ENCODE measurements around the gene EEF1E1.
A peak's percentile ranks its signal among the peaks of the same experiment; 100 is the strongest.

Gene EEF1E1

DNA sequence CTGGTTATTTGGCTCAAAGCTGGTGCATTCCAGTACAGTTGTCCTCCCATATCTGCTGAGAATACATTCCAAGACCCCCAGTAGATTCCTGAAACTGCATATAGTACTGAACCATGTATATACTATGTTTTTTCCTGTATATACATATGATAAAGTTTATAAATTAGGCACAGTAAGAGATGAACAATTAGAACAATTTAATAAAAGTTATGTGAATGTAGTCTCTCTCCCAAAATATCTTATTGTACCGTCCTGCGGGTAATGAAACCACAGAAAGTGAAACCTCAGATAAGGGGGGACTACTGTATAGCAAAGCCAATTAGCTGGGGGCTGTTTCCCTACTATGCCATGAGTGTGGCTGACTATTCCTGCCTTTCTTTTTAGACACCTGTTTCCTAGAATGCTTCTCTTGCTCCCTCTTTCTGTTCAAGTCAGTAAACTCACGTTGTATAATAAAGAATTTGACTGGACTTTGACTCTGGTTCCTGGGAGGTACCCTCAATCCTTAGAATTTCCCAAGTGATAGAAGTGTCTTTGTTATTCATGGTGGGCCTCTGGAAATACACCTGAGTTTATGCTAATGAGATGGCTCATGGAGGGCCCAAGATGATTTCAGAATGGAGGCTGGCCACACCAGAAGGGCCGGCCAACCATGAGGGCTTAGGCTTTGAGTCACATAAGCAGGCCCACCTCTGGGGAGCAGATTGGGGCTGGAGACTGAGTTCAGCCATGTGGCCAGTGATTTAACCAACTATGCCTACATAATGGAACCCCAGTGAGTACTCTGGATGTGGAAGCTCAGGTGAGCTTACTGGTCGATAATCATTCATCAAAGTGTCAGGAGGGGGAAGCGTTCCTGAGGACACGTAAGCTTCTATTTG, 37.5 kb downstream of the EEF1E1 start:
- Histone ChIP-seq H3K36me3 (ENCODE audit: control insufficient read depth in 1 of 2, insufficient read depth in 2 of 2, low read length in 2 of 2) (peaks cover 0 to 4% of the 10 kb centered on the region in 2 donors), H3K27ac (ENCODE audit: low read depth, low read length) (peak overlapping the region; percentile 62), H3K27me3 (ENCODE audit: control insufficient read depth in 1 of 2, insufficient read depth in 2 of 2, low read length in 2 of 2) (no peaks in the 10 kb centered on the region), H3K9me3 (ENCODE audit: control insufficient read depth in 1 of 2, low read length in 2 of 2) (no peaks in the 10 kb centered on the region), H3K9ac (ENCODE audit: low read depth in 1 of 2, low read length in 2 of 2) (peak overlapping the region; percentile 39 to 81), H3K4me1 (ENCODE audit: control insufficient read depth in 1 of 2, insufficient read depth in 2 of 2, low read length in 2 of 2) (peaks cover 10 to 11% of the 10 kb centered on the region in 2 donors), H3K4me3 (ENCODE audit: low read depth in 1 of 2, low read length in 2 of 2) (peak overlapping the region; percentile 95 to 97)

- peak within 1 kb of the TSS; percentile 87 for H3K27ac ChIP-seq (ENCODE audit: low read depth, low read length)
Measured at GRCh38 chr6:8063761-8064637, 38.3 kb downstream of the EEF1E1 start, which contains the start of gene BLOC1S5. TSS of gene BLOC1S5 (minus strand) at chr6:8064389. CDS start at chr6:8064376, 13 bp downstream.

GRCh38 chr6:8061736-8062135, 40.6 kb downstream of the EEF1E1 start:
- no peaks in the 10 kb centered on the region for H3K27me3 ChIP-seq (ENCODE audit: control insufficient read depth in 1 of 2, insufficient read depth in 2 of 2, low read length in 2 of 2)
- no peaks in the 10 kb centered on the region for H3K9me3 ChIP-seq (ENCODE audit: control insufficient read depth in 1 of 2, low read length in 2 of 2)
- H3K27ac ChIP-seq (ENCODE audit: low read depth, low read length) = no peak overlapping the region
- peaks cover 10 to 11% of the 10 kb centered on the region in 2 donors for H3K4me1 ChIP-seq (ENCODE audit: control insufficient read depth in 1 of 2, insufficient read depth in 2 of 2, low read length in 2 of 2)
- no peak overlapping the region for H3K9ac ChIP-seq (ENCODE audit: low read depth in 1 of 2, low read length in 2 of 2)
- no peak overlapping the region for H3K4me3 ChIP-seq (ENCODE audit: low read depth in 1 of 2, low read length in 2 of 2)
- H3K36me3 ChIP-seq (ENCODE audit: control insufficient read depth in 1 of 2, insufficient read depth in 2 of 2, low read length in 2 of 2) = peaks cover 0 to 8% of the 10 kb centered on the region in 2 donors

More at GRCh38 chr6:8063761-8064637, 38.3 kb downstream of the EEF1E1 start, which contains the start of gene BLOC1S5:
- Histone ChIP-seq H3K4me3 (ENCODE audit: low read depth in 1 of 2, low read length in 2 of 2) (peak within 1 kb of the TSS; percentile 95 to 97), H3K4me1 (ENCODE audit: control insufficient read depth in 1 of 2, insufficient read depth in 2 of 2, low read length in 2 of 2) (peaks cover 10 to 11% of the 10 kb centered on the region in 2 donors), H3K27me3 (ENCODE audit: control insufficient read depth in 1 of 2, insufficient read depth in 2 of 2, low read length in 2 of 2) (no peaks in the 10 kb centered on the region), H3K9me3 (ENCODE audit: control insufficient read depth in 1 of 2, low read length in 2 of 2) (no peaks in the 10 kb centered on the region), H3K9ac (ENCODE audit: low read depth in 1 of 2, low read length in 2 of 2) (peak within 1 kb of the TSS; percentile 81 to 97), H3K36me3 (ENCODE audit: control insufficient read depth in 1 of 2, insufficient read depth in 2 of 2, low read length in 2 of 2) (peaks cover 0 to 4% of the 10 kb centered on the region in 2 donors)

DNA sequence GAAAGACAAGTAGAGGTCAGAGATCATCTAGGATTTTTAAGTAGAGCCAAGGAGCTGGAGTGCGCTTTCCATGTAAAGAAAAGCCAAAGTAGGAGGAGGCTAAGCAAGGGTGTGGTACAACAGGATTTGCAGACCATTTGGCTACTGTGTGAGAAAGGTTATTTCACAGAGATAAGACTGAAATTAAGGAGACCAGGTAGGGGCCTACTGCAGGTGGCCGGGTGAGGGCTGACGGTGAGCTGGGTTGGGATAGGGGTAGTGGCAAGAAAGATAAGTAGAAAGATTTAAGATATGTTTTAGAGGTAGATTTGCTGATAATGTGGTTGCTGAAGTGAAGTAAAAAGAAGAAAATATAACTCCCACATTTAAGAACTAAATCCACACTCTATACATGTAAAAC, 42.0 kb downstream of the EEF1E1 start:
- Histone ChIP-seq H3K4me3 (ENCODE audit: low read depth in 1 of 2, low read length in 2 of 2) (no peak overlapping the region), H3K9ac (ENCODE audit: low read depth in 1 of 2, low read length in 2 of 2) (no peak overlapping the region), H3K36me3 (ENCODE audit: control insufficient read depth in 1 of 2, insufficient read depth in 2 of 2, low read length in 2 of 2) (peaks cover 0 to 8% of the 10 kb centered on the region in 2 donors), H3K27me3 (ENCODE audit: control insufficient read depth in 1 of 2, insufficient read depth in 2 of 2, low read length in 2 of 2) (no peaks in the 10 kb centered on the region), H3K27ac (ENCODE audit: low read depth, low read length) (no peak overlapping the region), H3K9me3 (ENCODE audit: control insufficient read depth in 1 of 2, low read length in 2 of 2) (no peaks in the 10 kb centered on the region), H3K4me1 (ENCODE audit: control insufficient read depth in 1 of 2, insufficient read depth in 2 of 2, low read length in 2 of 2) (peaks cover 8 to 11% of the 10 kb centered on the region in 2 donors)

GRCh38 chr6:8059129-8059528, 43.2 kb downstream of the EEF1E1 start:
- Histone ChIP-seq H3K36me3 (ENCODE audit: control insufficient read depth in 1 of 2, insufficient read depth in 2 of 2, low read length in 2 of 2) (peaks cover 0 to 8% of the 10 kb centered on the region in 2 donors), H3K4me1 (ENCODE audit: control insufficient read depth in 1 of 2, insufficient read depth in 2 of 2, low read length in 2 of 2) (peaks cover 0 to 3% of the 10 kb centered on the region in 2 donors)

DNA sequence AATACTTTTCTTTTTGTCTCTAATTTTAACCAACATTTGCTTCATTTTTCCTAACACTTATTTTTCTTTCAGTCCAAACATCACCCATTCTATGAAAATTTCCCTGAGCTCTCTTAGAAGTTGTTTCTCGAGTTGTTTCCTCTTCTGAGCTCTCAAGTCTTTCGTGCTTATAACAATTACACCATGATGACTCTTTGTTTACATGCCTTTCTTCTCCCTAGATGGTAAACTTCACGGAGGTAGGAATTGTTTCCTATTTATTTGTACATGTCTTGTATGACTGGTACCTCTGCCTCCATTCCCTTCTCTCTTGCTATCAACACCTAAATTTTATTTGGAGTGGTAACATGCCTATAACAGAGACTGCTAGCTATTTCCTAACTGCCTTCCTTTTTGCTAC, 44.6 kb downstream of the EEF1E1 start:
- H3K4me1 ChIP-seq (ENCODE audit: control insufficient read depth in 1 of 2, insufficient read depth in 2 of 2, low read length in 2 of 2) = peaks cover 0 to 3% of the 10 kb centered on the region in 2 donors
- H3K27ac ChIP-seq (ENCODE audit: low read depth, low read length) = no peak overlapping the region
- H3K27me3 ChIP-seq (ENCODE audit: control insufficient read depth in 1 of 2, insufficient read depth in 2 of 2, low read length in 2 of 2) = no peaks in the 10 kb centered on the region
- no peaks in the 10 kb centered on the region for H3K9me3 ChIP-seq (ENCODE audit: control insufficient read depth in 1 of 2, low read length in 2 of 2)
- peaks cover 0 to 8% of the 10 kb centered on the region in 2 donors for H3K36me3 ChIP-seq (ENCODE audit: control insufficient read depth in 1 of 2, insufficient read depth in 2 of 2, low read length in 2 of 2)
- H3K4me3 ChIP-seq (ENCODE audit: low read depth in 1 of 2, low read length in 2 of 2) = no peak overlapping the region
- H3K9ac ChIP-seq (ENCODE audit: low read depth in 1 of 2, low read length in 2 of 2) = no peak overlapping the region

More at GRCh38 chr6:8059129-8059528, 43.2 kb downstream of the EEF1E1 start:
- Histone ChIP-seq H3K27ac (ENCODE audit: low read depth, low read length) (no peak overlapping the region), H3K4me3 (ENCODE audit: low read depth in 1 of 2, low read length in 2 of 2) (no peak overlapping the region), H3K9ac (ENCODE audit: low read depth in 1 of 2, low read length in 2 of 2) (no peak overlapping the region), H3K27me3 (ENCODE audit: control insufficient read depth in 1 of 2, insufficient read depth in 2 of 2, low read length in 2 of 2) (no peaks in the 10 kb centered on the region), H3K9me3 (ENCODE audit: control insufficient read depth in 1 of 2, low read length in 2 of 2) (no peaks in the 10 kb centered on the region)

GRCh38 chr6:8057263-8057662, 45.1 kb downstream of the EEF1E1 start:
- no peaks in the 10 kb centered on the region for H3K27me3 ChIP-seq (ENCODE audit: control insufficient read depth in 1 of 2, insufficient read depth in 2 of 2, low read length in 2 of 2)
- H3K4me3 ChIP-seq (ENCODE audit: low read depth in 1 of 2, low read length in 2 of 2) = no peak overlapping the region
- no peaks in the 10 kb centered on the region for H3K9me3 ChIP-seq (ENCODE audit: control insufficient read depth in 1 of 2, low read length in 2 of 2)
- peaks cover 0 to 8% of the 10 kb centered on the region in 2 donors for H3K36me3 ChIP-seq (ENCODE audit: control insufficient read depth in 1 of 2, insufficient read depth in 2 of 2, low read length in 2 of 2)
- H3K9ac ChIP-seq (ENCODE audit: low read depth in 1 of 2, low read length in 2 of 2) = no peak overlapping the region
- H3K27ac ChIP-seq (ENCODE audit: low read depth, low read length) = no peak overlapping the region
- H3K4me1 ChIP-seq (ENCODE audit: control insufficient read depth in 1 of 2, insufficient read depth in 2 of 2, low read length in 2 of 2) = no peaks in the 10 kb centered on the region

DNA sequence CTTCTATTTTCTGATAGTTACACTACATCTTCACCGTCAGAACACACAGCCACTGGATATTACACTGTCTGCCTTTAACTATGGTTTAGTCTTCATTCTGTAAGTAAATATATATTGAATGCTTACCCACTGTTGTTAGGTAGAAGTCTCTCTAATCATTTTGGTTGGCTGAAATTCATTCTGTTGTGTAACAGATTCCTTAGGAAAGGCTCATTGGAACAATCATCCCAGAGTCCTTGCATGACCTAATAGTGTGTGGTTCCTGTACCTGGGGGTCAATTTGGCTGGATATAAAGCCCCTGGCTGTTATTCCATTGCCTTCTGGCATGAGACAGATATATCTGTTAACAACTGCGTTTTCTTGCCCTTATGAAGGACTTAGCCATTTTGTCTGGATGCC, 48.1 kb downstream of the EEF1E1 start:
- Histone ChIP-seq H3K27me3 (ENCODE audit: control insufficient read depth in 1 of 2, insufficient read depth in 2 of 2, low read length in 2 of 2) (no peaks in the 10 kb centered on the region), H3K9ac (ENCODE audit: low read depth in 1 of 2, low read length in 2 of 2) (no peak overlapping the region), H3K27ac (ENCODE audit: low read depth, low read length) (no peak overlapping the region), H3K4me3 (ENCODE audit: low read depth in 1 of 2, low read length in 2 of 2) (no peak overlapping the region), H3K4me1 (ENCODE audit: control insufficient read depth in 1 of 2, insufficient read depth in 2 of 2, low read length in 2 of 2) (no peaks in the 10 kb centered on the region), H3K9me3 (ENCODE audit: control insufficient read depth in 1 of 2, low read length in 2 of 2) (no peaks in the 10 kb centered on the region), H3K36me3 (ENCODE audit: control insufficient read depth in 1 of 2, insufficient read depth in 2 of 2, low read length in 2 of 2) (peaks cover 0 to 8% of the 10 kb centered on the region in 2 donors)

DNA sequence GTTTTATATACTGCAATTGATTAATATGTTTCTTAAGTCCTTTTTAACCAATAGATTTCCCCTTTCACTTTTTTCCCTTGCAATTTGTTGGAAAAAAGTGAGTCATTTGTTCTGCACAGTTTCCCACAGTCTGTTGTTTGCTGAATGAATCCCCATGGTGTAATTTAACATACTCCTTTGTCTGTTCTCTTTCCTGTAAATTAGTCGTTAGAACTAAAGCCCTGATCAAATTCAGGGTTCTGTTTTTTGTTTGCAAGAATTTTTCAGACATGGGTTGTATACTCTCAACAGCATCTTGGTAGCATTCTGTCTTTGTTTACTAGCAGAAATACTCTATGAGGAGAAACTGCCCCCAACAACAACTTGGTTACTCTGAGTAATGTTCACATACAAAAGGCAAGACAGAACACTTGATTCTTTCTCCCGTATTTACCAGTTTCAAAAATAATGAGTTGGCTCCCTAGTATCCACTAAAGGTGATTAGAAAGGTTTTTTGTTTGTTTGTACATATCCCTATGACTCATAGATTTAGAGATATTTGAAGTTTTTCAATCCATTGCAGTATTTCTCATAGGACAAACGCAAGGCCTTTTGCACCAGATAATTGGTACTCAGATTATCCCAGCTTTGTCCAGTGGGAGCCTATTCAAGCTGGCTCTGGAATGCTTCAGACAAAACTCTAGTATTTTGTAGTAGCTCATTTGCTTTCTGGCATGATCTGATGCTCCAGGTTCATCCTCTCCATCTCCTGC, 54.6 kb downstream of the EEF1E1 start:
- H3K9me3 ChIP-seq (ENCODE audit: control insufficient read depth in 1 of 2, low read length in 2 of 2) = no peaks in the 10 kb centered on the region
- no peaks in the 10 kb centered on the region for H3K4me1 ChIP-seq (ENCODE audit: control insufficient read depth in 1 of 2, insufficient read depth in 2 of 2, low read length in 2 of 2)
- no peaks in the 10 kb centered on the region for H3K27me3 ChIP-seq (ENCODE audit: control insufficient read depth in 1 of 2, insufficient read depth in 2 of 2, low read length in 2 of 2)
- H3K36me3 ChIP-seq (ENCODE audit: control insufficient read depth in 1 of 2, insufficient read depth in 2 of 2, low read length in 2 of 2) = peaks cover 0 to 7% of the 10 kb centered on the region in 2 donors
- no peak overlapping the region for H3K27ac ChIP-seq (ENCODE audit: low read depth, low read length)
- H3K4me3 ChIP-seq (ENCODE audit: low read depth in 1 of 2, low read length in 2 of 2) = no peak overlapping the region
- no peak overlapping the region for H3K9ac ChIP-seq (ENCODE audit: low read depth in 1 of 2, low read length in 2 of 2)

Measured in duodenal mucosa (tissue), 2 donors.